ENCODE results near the gene MRPL32.

Gene MRPL32

GRCh38 chr7:42953994-42954393, 21.8 kb downstream of the MRPL32 start:
- no peak for ATAC-seq
- TF ChIP-seq GLIS3 (CRISPR knock-in tag; IDR thresholded peaks at IDR 0.05) (no peak), ZNF565 (CRISPR knock-in tag; conservative IDR thresholded peaks at IDR 0.05; ENCODE audit: low read depth) (no peak), ARNTL (CRISPR knock-in tag; IDR thresholded peaks at IDR 0.05; ENCODE audit: borderline replicate concordance, low read depth) (no peak)

GRCh38 chr7:42956062-42956461, 23.9 kb downstream of the MRPL32 start:
- no peak for TF ChIP-seq GLIS3 (CRISPR knock-in tag; IDR thresholded peaks at IDR 0.05)
- TF ChIP-seq TOX (CRISPR knock-in tag; IDR thresholded peaks at IDR 0.05; ENCODE audit: borderline replicate concordance): no peak
- no peak for TF ChIP-seq SNAI2 (CRISPR knock-in tag; IDR thresholded peaks at IDR 0.05)
- TF ChIP-seq ZNF565 (CRISPR knock-in tag; conservative IDR thresholded peaks at IDR 0.05; ENCODE audit: low read depth): no peak
- TF ChIP-seq TSHZ2 (CRISPR knock-in tag; IDR thresholded peaks at IDR 0.05): no peak
- no peak for ATAC-seq

GRCh38 chr7:42959549-42959948, 27.4 kb downstream of the MRPL32 start:
- no peak for ATAC-seq
- TF ChIP-seq GLIS3 (CRISPR knock-in tag; IDR thresholded peaks at IDR 0.05) (no peak), ZNF565 (CRISPR knock-in tag; conservative IDR thresholded peaks at IDR 0.05; ENCODE audit: low read depth) (no peak), ZC3H10 (CRISPR knock-in tag; IDR thresholded peaks at IDR 0.05) (no peak), CREB5 (CRISPR knock-in tag; IDR thresholded peaks at IDR 0.05; ENCODE audit: low read depth) (no peak), SNAI2 (CRISPR knock-in tag; IDR thresholded peaks at IDR 0.05) (no peak), ISL1 (CRISPR knock-in tag; IDR thresholded peaks at IDR 0.05) (no peak), ZNF70 (CRISPR knock-in tag; IDR thresholded peaks at IDR 0.05) (no peak), RARB (CRISPR knock-in tag; IDR thresholded peaks at IDR 0.05) (no peak), TSHZ2 (CRISPR knock-in tag; IDR thresholded peaks at IDR 0.05) (no peak)

- ATAC-seq: no peak
- no peak for TF ChIP-seq PATZ1 (CRISPR knock-in tag; IDR thresholded peaks at IDR 0.05; ENCODE audit: borderline replicate concordance)
- TF ChIP-seq TOX (CRISPR knock-in tag; IDR thresholded peaks at IDR 0.05; ENCODE audit: borderline replicate concordance): no peak
- TF ChIP-seq ARNTL (CRISPR knock-in tag; IDR thresholded peaks at IDR 0.05; ENCODE audit: borderline replicate concordance, low read depth): no peak
- TF ChIP-seq BACH2 (CRISPR knock-in tag; IDR thresholded peaks at IDR 0.05; ENCODE audit: borderline replicate concordance): no peak
- TF ChIP-seq ISL1 (CRISPR knock-in tag; IDR thresholded peaks at IDR 0.05): no peak
- TF ChIP-seq ZNF8 (CRISPR knock-in tag; IDR thresholded peaks at IDR 0.05): no peak
- no peak for TF ChIP-seq SNAI2 (CRISPR knock-in tag; IDR thresholded peaks at IDR 0.05)
- TF ChIP-seq ZFP30 (CRISPR knock-in tag; IDR thresholded peaks at IDR 0.05): no peak
- no peak for TF ChIP-seq OSR1 (CRISPR knock-in tag; IDR thresholded peaks at IDR 0.05)
- TF ChIP-seq CSDC2 (CRISPR knock-in tag; IDR thresholded peaks at IDR 0.05): no peak
- TF ChIP-seq ZC3H10 (CRISPR knock-in tag; IDR thresholded peaks at IDR 0.05): no peak
- no peak for TF ChIP-seq GLIS3 (CRISPR knock-in tag; IDR thresholded peaks at IDR 0.05)
- no peak for TF ChIP-seq TCF4 (CRISPR knock-in tag; IDR thresholded peaks at IDR 0.05; ENCODE audit: borderline replicate concordance)
- TF ChIP-seq PPARA (CRISPR knock-in tag; IDR thresholded peaks at IDR 0.05; ENCODE audit: borderline replicate concordance): no peak
- TF ChIP-seq CREB5 (CRISPR knock-in tag; IDR thresholded peaks at IDR 0.05; ENCODE audit: low read depth): no peak
- TF ChIP-seq POU6F1 (CRISPR knock-in tag; IDR thresholded peaks at IDR 0.05; ENCODE audit: borderline replicate concordance, low read depth): no peak
- TF ChIP-seq CSRNP3 (CRISPR knock-in tag; IDR thresholded peaks at IDR 0.05): no peak
These were observed 28.6 kb downstream of the MRPL32 start for GRCh38 chr7:42960762-42961161.
